HepG2 (cell line): ENCODE measurements around the gene MRPS31. TPM values are rescaled to one million over a fixed set of nuclear protein-coding genes. Genes with fewer than 3 reads are reported as not detected.
A peak's percentile ranks its signal among the peaks of the same experiment; 100 is the strongest.

Experiments
- HOXA3 ChIP-seq: sonication (generic); formaldehyde crosslinking; IDR thresholded peaks from 2 replicates; pipeline ENCODE4 v1.5.0; 2020; ENCODE audit warnings: missing genetic modification reagents
- PATZ1 ChIP-seq: sonication (generic); formaldehyde crosslinking; IDR thresholded peaks from 2 replicates; pipeline ENCODE4 v1.4.0; 2020; ENCODE audit warnings: missing genetic modification reagents
- PRDM15 ChIP-seq: sonication (generic); formaldehyde crosslinking; IDR thresholded peaks from 2 replicates; pipeline ENCODE4 v1.4.0; 2020; ENCODE audit warnings: missing genetic modification reagents
- PRMT3 ChIP-seq: sonication (generic); formaldehyde crosslinking; IDR thresholded peaks from 2 replicates; pipeline ENCODE4 v1.8.1; 2022; ENCODE audit warnings: low read depth, mild to moderate bottlenecking, moderate library complexity, missing genetic modification reagents, borderline replicate concordance
- SNAPC4 ChIP-seq: sonication (generic); formaldehyde crosslinking; IDR thresholded peaks from 2 replicates; pipeline ENCODE4 v1.4.0; 2020; ENCODE audit warnings: mild to moderate bottlenecking, missing genetic modification reagents
- TSC22D2 ChIP-seq: sonication (generic); formaldehyde crosslinking; IDR thresholded peaks from 2 replicates; pipeline ENCODE4 v1.5.1; 2020; ENCODE audit warnings: missing genetic modification reagents, mild to moderate bottlenecking, borderline replicate concordance
- U2AF2 ChIP-seq: fragments of 200-400 bp; formaldehyde crosslinking; IDR thresholded peaks from 2 replicates; pipeline ENCODE4 v1.6.1; 2017; ENCODE audit warnings: low read depth, mild to moderate bottlenecking, low read length
- ZHX1 ChIP-seq: sonication (generic); formaldehyde crosslinking; IDR thresholded peaks from 2 replicates; pipeline ENCODE4 v1.8.1; 2022; ENCODE audit warnings: low read depth, mild to moderate bottlenecking, missing genetic modification reagents
- ZNF333 ChIP-seq: sonication (generic); formaldehyde crosslinking; IDR thresholded peaks from 2 replicates; pipeline ENCODE4 v1.4.0; 2020; ENCODE audit warnings: mild to moderate bottlenecking, missing genetic modification reagents, borderline replicate concordance
- ZNF543 ChIP-seq: sonication (generic); formaldehyde crosslinking; IDR thresholded peaks from 2 replicates; pipeline ENCODE4 v1.4.0; 2020; ENCODE audit warnings: mild to moderate bottlenecking, missing genetic modification reagents
- polyA plus RNA-seq, 8 experiments: library from polyadenylated mRNA; depleted of rRNA in 3 of 8; stranded (reverse) in 7 of 8; unstranded in 1 of 8; fragments of >200 nt; fragmentation: Illumina TruSeq in 4 of 8; extraction: Trizol in 4 of 8; gene quantifications; 2 replicates each; pipeline versions ENCODE4 v1.2.1 to v1.2.3, GENCODE V29; 2011 to 2016; ENCODE audit warnings: low read depth in 4 of 8, missing spikeins in 1 of 8, mixed read lengths in 1 of 8; ENCODE audit not compliant: insufficient read depth in 1 of 8
- total RNA-seq, 5 experiments: library from RNA; depleted of rRNA; stranded (reverse); fragments of >200 nt; fragmentation: Illumina TruSeq; extraction: Trizol; gene quantifications; 2 replicates each; pipeline ENCODE4 v1.2.3, GENCODE V29; 2016; ENCODE audit warnings: low read depth in 1 of 5
- TF ChIP-seq, protein P1 (sequence below): IDR thresholded peaks from 2 replicates; pipeline ENCODE4 v1.6.1; 2016; ENCODE audit warnings: missing compliant biosample characterization, missing genetic modification reagents, borderline replicate concordance

Gene MRPS31
- total and polyA plus RNA-seq, 2 of the 13 experiments (the other 11 are each of a cell fraction or from before 2014, with no cell fraction given) = 23.7 to 34.1 TPM

- peak; percentile 44; the same call in 1 of the 2 replicates for TF ChIP-seq PATZ1 (CRISPR knock-in tag)
- TF ChIP-seq U2AF2 = no peak
- no peak for TF ChIP-seq ZHX1
- no peak for TF ChIP-seq TSC22D2 (CRISPR knock-in tag)
- TF ChIP-seq SNAPC4 (CRISPR knock-in tag) = no peak
- peak; percentile 40 for TF ChIP-seq PRDM15 (CRISPR knock-in tag)
- peak; percentile 78; the same call in 1 of the 2 replicates for TF ChIP-seq ZNF543 (CRISPR knock-in tag)
- TF ChIP-seq HOXA3 (CRISPR knock-in tag) = peak; percentile 77; the same call in 1 of the 2 replicates
- TF ChIP-seq, protein P1, sequence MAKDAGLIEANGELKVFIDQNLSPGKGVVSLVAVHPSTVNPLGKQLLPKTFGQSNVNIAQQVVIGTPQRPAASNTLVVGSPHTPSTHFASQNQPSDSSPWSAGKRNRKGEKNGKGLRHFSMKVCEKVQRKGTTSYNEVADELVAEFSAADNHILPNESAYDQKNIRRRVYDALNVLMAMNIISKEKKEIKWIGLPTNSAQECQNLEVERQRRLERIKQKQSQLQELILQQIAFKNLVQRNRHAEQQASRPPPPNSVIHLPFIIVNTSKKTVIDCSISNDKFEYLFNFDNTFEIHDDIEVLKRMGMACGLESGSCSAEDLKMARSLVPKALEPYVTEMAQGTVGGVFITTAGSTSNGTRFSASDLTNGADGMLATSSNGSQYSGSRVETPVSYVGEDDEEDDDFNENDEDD (CRISPR knock-in tag) = peak; percentile 58
- no peak; the same call in 1 of the 2 replicates for TF ChIP-seq PRMT3 (CRISPR knock-in tag)
- no peak for TF ChIP-seq ZNF333
Observed at GRCh38 chr13:40789275-40790153, 18.5 kb upstream of the MRPS31 start, which contains the start of gene SLC25A15 (continued).
